GM12878 (cell line): Measurements from ENCODE around the gene HLA-DMA. TPM values are rescaled to one million over a fixed set of nuclear protein-coding genes. Genes with fewer than 3 reads are reported as not detected.
A peak's percentile ranks its signal among the peaks of the same experiment; 100 is the strongest.

Experiments
- ATAC-seq: fragments of 200-7000 bp; cut with Tn5 transposase; 3 replicates; pipeline ENCODE4 v1.9.1; 2020; ENCODE audit warnings: mild to moderate bottlenecking, moderate library complexity
- BruUV-seq: library from RNA; stranded (reverse); fragments of 400-500 nt; replicated peaks from 2 replicates; lab custom pipeline; 2021; lab: Mats Ljungman, UMichigan
- CTCF ChIA-PET: fragments of 300-600 bp; sonication (Branson Sonifier 250); formaldehyde crosslinking; extraction: SDS; loops from one replicate; lab custom pipeline; 2021; ENCODE audit warnings: inconsistent platforms; lab: Yijun Ruan, JAX
- POLR2A ChIA-PET: fragments of 350-600 bp; formaldehyde crosslinking; extraction: SDS; loops from one replicate; lab custom pipeline; 2021; ENCODE audit warnings: inconsistent platforms; lab: Charles Lee
- RAD21 ChIA-PET: fragments of 300-600 bp; sonication (Branson Sonifier 250); formaldehyde crosslinking; loops from one replicate; lab custom pipeline; 2023; ENCODE audit warnings: antibody characterized with exemption; ENCODE audit not compliant: unreplicated experiment; lab: Charles Lee
- SMC1A ChIA-PET: fragments of 300-600 bp; sonication (Branson Sonifier 250); formaldehyde crosslinking; loops from one replicate; lab custom pipeline; 2023; ENCODE audit not compliant: unreplicated experiment, uncharacterized antibody; lab: Charles Lee
- DNase-seq: peaks from one replicate; pipeline ENCODE4 v3.0.0-alpha.2; 2011; ENCODE audit warnings: low read depth, low spot score
- FAIRE-seq: peaks from 3 replicates; lab custom pipeline; 2011; peaks lifted over from hg19 to GRCh38; lab: Jason Lieb, UNC
- H2AFZ ChIP-seq: 2 replicates; pipeline ENCODE4 v1.6.0; 2011; ENCODE audit warnings: low read depth, low read length, control low read depth; ENCODE audit not compliant: control insufficient read depth
- H3K27ac ChIP-seq: 2 replicates; pipeline ENCODE4 v1.5.1; 2011; ENCODE audit warnings: control low read depth; ENCODE audit not compliant: control insufficient read depth, insufficient read depth
- H3K27me3 ChIP-seq, 2 experiments: replicated peaks in 1 of 2; 2 replicates each; pipeline versions ENCODE4 v1.6.0 to v1.6.1; 2011; ENCODE audit warnings: low read length in 1 of 2; ENCODE audit not compliant: control insufficient read depth in 2 of 2, insufficient read depth in 2 of 2
- H3K36me3 ChIP-seq, 2 experiments: 2 replicates each; pipeline ENCODE4 v1.5.1; 2011; ENCODE audit warnings: low read length in 1 of 2; ENCODE audit not compliant: control insufficient read depth in 2 of 2, insufficient read depth in 2 of 2
- H3K4me1 ChIP-seq: 2 replicates; pipeline ENCODE4 v1.6.1; 2011; ENCODE audit warnings: mild to moderate bottlenecking, low read length, moderate library complexity, mixed read lengths; ENCODE audit not compliant: control insufficient read depth, insufficient read depth
- H3K4me2 ChIP-seq: 2 replicates; pipeline ENCODE4 v1.6.0; 2011; ENCODE audit warnings: control low read depth; ENCODE audit not compliant: control insufficient read depth, insufficient read depth
- H3K4me3 ChIP-seq: fragments of 200-600 bp; sonication (generic); 2 replicates; pipeline ENCODE4 v1.5.1; 2016
- H3K79me2 ChIP-seq: 2 replicates; pipeline ENCODE4 v1.6.0; 2011; ENCODE audit warnings: low read length; ENCODE audit not compliant: control insufficient read depth, insufficient read depth
- H3K9ac ChIP-seq: 2 replicates; pipeline ENCODE4 v1.8.0; 2011; ENCODE audit warnings: low read length, control low read depth, mixed read lengths; ENCODE audit not compliant: control insufficient read depth, insufficient read depth
- H3K9me3 ChIP-seq: replicated peaks from 3 replicates; pipeline ENCODE4 v1.5.1; 2011; ENCODE audit warnings: mild to moderate bottlenecking, low read length; ENCODE audit not compliant: control insufficient read depth, insufficient read depth
- H4K20me1 ChIP-seq: 2 replicates; pipeline ENCODE4 v1.6.0; 2011; ENCODE audit not compliant: control insufficient read depth, insufficient read depth
- CBX3 ChIP-seq: fragments of 200-600 bp; sonication (generic); IDR thresholded peaks from 2 replicates; pipeline ENCODE4 v1.6.1; 2016; ENCODE audit warnings: low read depth, borderline replicate concordance
- CHD4 ChIP-seq: fragments of 200-600 bp; sonication (generic); IDR thresholded peaks from 2 replicates; pipeline ENCODE4 v1.6.1; 2016; ENCODE audit warnings: mild to moderate bottlenecking
- CREB1 ChIP-seq: IDR thresholded peaks from 2 replicates; pipeline ENCODE4 v1.6.1; 2012; ENCODE audit warnings: low read depth, mild to moderate bottlenecking, inconsistent platforms
- EED ChIP-seq: sonication (generic); IDR thresholded peaks from 2 replicates; pipeline ENCODE4 v1.6.1; 2016; ENCODE audit warnings: antibody characterized with exemption, low read depth
- EP300 ChIP-seq, 2 experiments: fragments of 150-350 bp in 1 of 2; IDR thresholded peaks; 2 replicates each; pipeline ENCODE4 v1.6.1; 2011 to 2012; ENCODE audit warnings: low read depth in 2 of 2, low read length in 2 of 2, borderline replicate concordance in 1 of 2, improper control_type of control experiment in 1 of 2, inconsistent platforms in 1 of 2; ENCODE audit not compliant: control insufficient read depth in 1 of 2
- EZH2 ChIP-seq: IDR thresholded peaks from 2 replicates; pipeline ENCODE4 v1.6.1; 2012; ENCODE audit warnings: low read depth, mild to moderate bottlenecking, control low read depth, inconsistent platforms, low read length, borderline replicate concordance; ENCODE audit not compliant: control insufficient read depth
- HDAC6 ChIP-seq: fragments of 200-600 bp; sonication (generic); IDR thresholded peaks from one replicate; pipeline ENCODE4 v1.8.0; 2017; ENCODE audit warnings: antibody characterized with exemption; ENCODE audit not compliant: unreplicated experiment
- IRF4 ChIP-seq: IDR thresholded peaks from 2 replicates; pipeline ENCODE4 v1.6.1; 2011; ENCODE audit warnings: low read depth, low read length
- JUND ChIP-seq: IDR thresholded peaks from 2 replicates; pipeline ENCODE4 v1.6.1; 2012; ENCODE audit warnings: low read depth, mild to moderate bottlenecking, low read length, improper control_type of control experiment, moderate library complexity
- KDM1A ChIP-seq: fragments of 200-600 bp; sonication (generic); IDR thresholded peaks from 2 replicates; pipeline ENCODE4 v1.6.1; 2016; ENCODE audit warnings: borderline replicate concordance
- LARP7 ChIP-seq: fragments of 450-650 bp; IDR thresholded peaks from 2 replicates; pipeline ENCODE4 v1.6.1; 2017; ENCODE audit warnings: mild to moderate bottlenecking
- NBN ChIP-seq: fragments of 450-650 bp; IDR thresholded peaks from 2 replicates; pipeline ENCODE4 v1.6.1; 2016
- NFYA ChIP-seq: IDR thresholded peaks from 2 replicates; pipeline ENCODE4 v1.6.1; 2011; ENCODE audit warnings: low read depth, mild to moderate bottlenecking, low read length, improper control_type of control experiment, borderline replicate concordance
- POLR2A ChIP-seq: IDR thresholded peaks from 2 replicates; pipeline ENCODE4 v1.6.1; 2011; ENCODE audit warnings: low read depth, mild to moderate bottlenecking, low read length
- POU2F2 ChIP-seq: IDR thresholded peaks from 3 replicates; pipeline ENCODE4 v1.6.1; 2011; ENCODE audit warnings: low read depth, mild to moderate bottlenecking, low read length, borderline replicate concordance
- RAD21 ChIP-seq: IDR thresholded peaks from 2 replicates; pipeline ENCODE4 v1.6.1; 2011; ENCODE audit warnings: mild to moderate bottlenecking, low read depth, low read length, moderate library complexity; ENCODE audit not compliant: insufficient read depth
- RB1 ChIP-seq: fragments of 450-650 bp; formaldehyde crosslinking; IDR thresholded peaks from 2 replicates; pipeline ENCODE4 v1.6.1; 2017; ENCODE audit warnings: mild to moderate bottlenecking, borderline replicate concordance
- RCOR1 ChIP-seq: conservative IDR thresholded peaks from 2 replicates; pipeline ENCODE4 v1.6.1; 2012; ENCODE audit warnings: low read depth, low read length, improper control_type of control experiment
- SRF ChIP-seq, 2 experiments: IDR thresholded peaks; 2 replicates each; pipeline ENCODE4 v1.6.1; 2011; ENCODE audit warnings: low read depth in 2 of 2, low read length in 2 of 2, mild to moderate bottlenecking in 1 of 2, moderate library complexity in 1 of 2
- TCF12 ChIP-seq: IDR thresholded peaks from 2 replicates; pipeline ENCODE4 v1.6.1; 2011; ENCODE audit warnings: low read depth, mild to moderate bottlenecking, low read length
- ZBTB40 ChIP-seq: fragments of 450-650 bp; IDR thresholded peaks from 2 replicates; pipeline ENCODE4 v1.6.1; 2016; ENCODE audit warnings: mild to moderate bottlenecking, moderate library complexity, borderline replicate concordance
- WGBS: methylation state at CpG from one replicate; pipeline ENCODE4 v1.1.6; 2016; ENCODE audit warnings: low lambda C conversion rate; ENCODE audit not compliant: insufficient replicate concordance, insufficient coverage; ENCODE audit errors: missing lambda C conversion rate; 5-methylcytosine and 5-hydroxymethylcytosine counted together
- in situ Hi-C: fragments of 300-500 bp; cut with MboI; formaldehyde crosslinking; loops from 9 replicates; pipeline ENCODE4 v1.14.3; 2018; ENCODE audit warnings: mixed read lengths
- intact Hi-C: fragments of 100-400 bp; cut with micrococcal nuclease; formaldehyde crosslinking; loops from one replicate; pipeline ENCODE4 v1.14.2; 2022; ENCODE audit not compliant: unreplicated experiment
- polyA plus RNA-seq, 11 experiments: library from polyadenylated mRNA; depleted of rRNA in 4 of 11; unstranded in 6 of 11; stranded (reverse) in 5 of 11; fragments of >200 nt; fragmentation: Nextera tagmentation in 4 of 11; fragmentation: Illumina TruSeq in 1 of 11; extraction: Ambion mirVana in 4 of 11; extraction: Trizol in 1 of 11; gene quantifications; 1 replicate in 1 of 11; 2 replicates in 10 of 11; pipeline versions ENCODE4 v1.2.1 to v1.2.3, GENCODE V29; 2011 to 2016; ENCODE audit warnings: inconsistent platforms in 2 of 11, missing spikeins in 2 of 11, low read depth in 1 of 11
- total RNA-seq, 4 experiments: library from RNA; depleted of rRNA in 3 of 4; stranded (reverse); fragments of >200 nt in 3 of 4; fragmentation: Illumina TruSeq in 1 of 4; extraction: Trizol in 1 of 4; gene quantifications; 2 replicates each; pipeline versions ENCODE4 v1.2.1 to v1.2.3, GENCODE V29; 2013 to 2021

HLA-DMA gene
- total and polyA plus RNA-seq, 10 of the 15 experiments (the other 5 are each of a cell fraction or from before 2014, with no cell fraction given), result 177 to 552 (median 309) TPM

GRCh38 chr6:32984622-32985389 lies 31.9 kb upstream of the HLA-DMA start:
- in situ Hi-C loops (loop anchor here (5.0 kb wide), 1 partner anchor 98 kb away; no protein-coding TSS in a partner anchor), intact Hi-C loops (loop anchor here (1.0 to 2.0 kb wide), 4 partner anchors 32 to 147 kb away; partner anchors contain the start of genes HLA-DMA and TAP2)
- Histone ChIP-seq H3K79me2 (peaks cover 1% of the 10 kb centered on the region; the same call in 1 of the 2 replicates), H3K27me3 (no peaks in the 10 kb centered on the region), H4K20me1 (no peaks in the 10 kb centered on the region), H3K36me3 (peaks cover 11% of the 10 kb centered on the region in 2 experiments), H3K4me1 (peaks cover 7% of the 10 kb centered on the region; the same call in 1 of the 2 replicates), H2AFZ (no peak overlapping the region), H3K9ac (no peak overlapping the region), H3K4me3 (no peak overlapping the region), H3K9me3 (no peaks in the 10 kb centered on the region), H3K27ac (no peak overlapping the region), H3K4me2 (no peak overlapping the region)
- SMC1A ChIA-PET, result interaction anchor here (0.7 to 9.4 kb wide), 49 partner anchors 8 to 570 kb away, joined by 3 to 195 read pairs (median 7); partner anchors contain the start of genes BRD2, HLA-DMA, HLA-DMB and HLA-DPB1
- POLR2A ChIA-PET, result interaction anchor here (0.5 to 4.8 kb wide), 17 partner anchors 10 to 360 kb away, joined by 3 to 42 read pairs (median 5); partner anchors contain the start of genes BRD2, HLA-DMA and TAP1
- WGBS, result 12% methylated on average over 9 of the region's 9 CpGs
- ATAC-seq (peak; percentile 83), DNase-seq (no peak), FAIRE-seq (peak; percentile 80)
- CTCF ChIA-PET, result interaction anchor here (0.6 to 9.2 kb wide), 68 partner anchors 9 to 572 kb away, joined by 3 to 367 read pairs (median 5); partner anchors contain the start of genes BRD2, HLA-DMA, HLA-DMB and HLA-DPA1
- no TSS peak for BruUV-seq
- RAD21 ChIA-PET, result interaction anchor here (0.5 to 9.0 kb wide), 46 partner anchors 8 to 198 kb away, joined by 3 to 135 read pairs (median 5); partner anchors contain the start of genes BRD2, HLA-DMA, HLA-DMB and HLA-DOB
- no peak for TF ChIP-seq TCF12
- TF ChIP-seq POLR2A, result no peak
- TF ChIP-seq NFYA, result no peak
- TF ChIP-seq ZBTB40, result no peak
- TF ChIP-seq RCOR1, result no peak
- peak; percentile 93 for TF ChIP-seq RAD21
- TF ChIP-seq SRF (IDR thresholded peaks at IDR 0.05; ENCODE audit: low read depth in 2 of 2, low read length in 2 of 2), result no peak
- TF ChIP-seq CBX3, result no peak
- TF ChIP-seq POU2F2, result 0 out of 3 replicates have a peak, but pooled peaks have one; percentile 49
- no peak for TF ChIP-seq CREB1
- no peak for TF ChIP-seq EZH2
- no peak for TF ChIP-seq IRF4
- no peak for TF ChIP-seq KDM1A
- TF ChIP-seq RB1, result no peak
- TF ChIP-seq NBN, result peak; percentile 61; the same call in 1 of the 2 replicates
- no peak for TF ChIP-seq EED
- no peak for TF ChIP-seq EP300 (IDR thresholded peaks at IDR 0.05; ENCODE audit: borderline replicate concordance in 1 of 2, control insufficient read depth in 1 of 2, low read depth in 2 of 2, low read length in 2 of 2)
- TF ChIP-seq LARP7, result no peak
- TF ChIP-seq CHD4, result no peak
- TF ChIP-seq HDAC6, result no peak
- TF ChIP-seq JUND, result no peak
